Stimulated activated naive CD8-positive, alpha-beta T cell treated with anti-CD3 and anti-CD28 coated beads, Interleukin-15, Interleukin-2, amounts not matched to agents 100 U/mL and 50 U/mL, for 24 hours (primary cell): ENCODE measurements around the gene LTV1.
A peak's percentile ranks its signal among the peaks of the same experiment; 100 is the strongest.
"Not testable (repeated sequence)": the region's sequence is repeated elsewhere in the genome, so short reads cannot be mapped to it uniquely, and the experiment has no call there.

Experiments used
- ATAC-seq: fragments of 150-1000 bp; cut with Tn5 transposase; one replicate; pipeline ENCODE4 v1.10.0; 2021
- DNase-seq: peaks from one replicate; pipeline ENCODE4 v3.0.0; 2021

LTV1 gene

GRCh38 chr6:143842902-143843676 is at the start of gene LTV1:
Gene LTV1, plus strand, starts transcription at chr6:143843338. Its CDS starts 140 bp downstream, at chr6:143843478.
- peak; percentile 95 for DNase-seq
- peak; percentile 95 for ATAC-seq

- ATAC-seq, DNase-seq: not testable (repeated sequence)
Measured at GRCh38 chr6:143796551-143796950, 46.6 kb upstream of the LTV1 start.

DNA sequence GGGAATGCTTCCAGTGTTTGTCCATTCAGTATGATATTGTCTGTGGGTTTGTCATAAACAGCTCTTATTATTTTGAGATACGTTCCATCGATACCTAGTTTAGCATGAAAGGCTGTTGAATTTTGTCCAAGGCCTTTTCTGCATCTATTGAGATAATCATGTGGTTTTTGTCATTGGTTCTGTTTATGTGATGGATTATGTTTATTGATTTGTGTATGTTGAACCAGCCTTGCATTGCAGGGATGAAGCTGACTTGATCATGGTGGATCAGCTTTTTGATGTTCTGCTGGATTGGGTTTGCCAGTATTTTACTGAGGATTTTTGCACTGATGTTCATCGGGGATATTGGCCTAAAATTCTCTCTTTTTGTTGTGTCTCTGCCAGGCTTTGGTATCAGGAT is 44.7 kb upstream of the LTV1 start:
- not testable (repeated sequence) for DNase-seq, ATAC-seq

DNA sequence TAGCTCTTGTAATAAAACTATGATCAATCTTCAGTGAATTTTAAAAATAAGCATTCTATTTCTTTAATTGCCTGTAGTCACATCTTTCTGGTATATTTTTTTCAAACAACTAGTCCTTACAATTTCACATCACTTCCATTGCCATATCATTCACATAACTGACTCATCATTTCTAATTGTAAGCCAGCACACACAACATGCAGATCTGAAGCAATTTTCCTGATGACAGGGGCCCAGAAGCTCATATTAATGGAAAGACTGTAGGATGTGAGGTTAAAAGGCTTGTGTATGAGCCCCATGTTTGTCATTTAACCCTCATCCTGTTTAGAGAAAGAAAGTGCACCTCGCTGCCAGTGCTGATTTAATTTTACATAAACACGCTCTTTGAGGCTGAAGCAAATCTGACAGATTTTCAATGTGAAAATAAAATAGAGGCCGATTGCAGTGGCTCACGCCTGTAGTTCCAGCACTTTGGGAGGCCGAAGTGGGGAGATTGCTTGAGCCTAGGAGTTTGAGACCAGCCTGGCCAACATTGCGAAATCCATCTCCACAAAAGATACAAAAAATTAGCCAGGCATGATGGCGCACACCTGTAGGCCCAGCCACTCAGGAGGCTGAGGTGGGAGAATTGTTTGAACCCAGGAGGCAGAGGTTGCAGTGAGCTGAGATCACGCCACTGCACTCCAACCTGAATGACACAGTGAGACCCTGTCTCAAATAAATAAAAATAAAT is 40.1 kb upstream of the LTV1 start:
- ATAC-seq (no peak), DNase-seq (no peak)

DNA sequence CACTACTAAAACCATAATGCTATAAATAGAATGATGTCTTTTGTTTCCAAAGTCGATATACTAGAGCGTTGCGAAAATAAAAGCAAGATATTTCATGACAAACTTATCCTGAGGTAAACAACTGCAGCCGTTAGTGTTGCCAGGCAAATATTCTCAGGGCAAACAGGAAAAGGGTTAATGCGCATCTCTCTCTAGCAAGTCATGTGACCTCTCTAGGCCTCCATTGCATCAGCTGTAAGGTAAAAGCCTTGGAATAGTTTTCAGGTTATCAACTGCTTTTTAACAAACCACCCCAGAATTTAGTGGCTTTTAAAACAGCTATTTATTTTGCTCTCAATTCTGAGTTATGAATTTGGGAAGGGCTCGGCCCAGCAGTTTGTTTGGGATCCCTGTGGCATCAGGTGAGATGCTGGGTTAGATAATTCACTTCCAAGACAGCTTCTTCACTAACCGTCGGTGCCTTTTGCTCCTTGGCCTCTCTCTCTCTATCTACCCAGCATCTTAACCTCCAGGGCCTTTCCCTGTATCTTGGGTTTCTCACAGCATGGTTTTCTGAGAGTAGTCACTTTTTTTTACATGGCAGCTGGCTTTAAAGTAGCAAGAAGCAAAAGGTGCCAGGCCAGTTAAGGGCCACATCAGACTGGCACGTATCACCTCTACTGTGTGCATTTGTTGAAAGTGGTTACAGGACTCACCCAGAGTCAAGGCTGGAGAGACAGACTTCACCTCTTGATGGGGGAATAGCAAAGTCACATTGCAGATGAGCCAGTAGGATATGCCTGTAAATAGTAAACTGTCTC is 39.2 kb upstream of the LTV1 start:
- no peak for DNase-seq
- ATAC-seq, result no peak

DNA sequence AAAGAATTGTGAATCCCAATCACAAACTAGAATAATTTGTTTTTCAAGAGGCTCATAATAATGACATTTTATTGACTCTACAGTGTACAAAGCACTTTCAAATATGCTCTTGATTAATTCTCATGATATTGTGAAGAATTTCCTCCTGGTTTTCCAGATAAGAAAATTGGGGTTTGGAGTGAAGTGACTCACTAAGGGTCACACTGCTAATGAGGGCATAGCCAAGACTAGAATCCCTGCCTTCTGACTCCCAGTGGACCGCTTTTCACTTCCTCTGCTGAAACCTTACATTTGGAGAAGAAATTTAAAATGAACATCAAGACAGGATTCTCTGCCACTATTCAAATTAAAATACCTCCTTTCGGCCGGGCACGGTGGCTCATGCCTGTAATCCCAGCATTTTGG is 38.3 kb upstream of the LTV1 start:
- ATAC-seq (no peak), DNase-seq (no peak)

DNA sequence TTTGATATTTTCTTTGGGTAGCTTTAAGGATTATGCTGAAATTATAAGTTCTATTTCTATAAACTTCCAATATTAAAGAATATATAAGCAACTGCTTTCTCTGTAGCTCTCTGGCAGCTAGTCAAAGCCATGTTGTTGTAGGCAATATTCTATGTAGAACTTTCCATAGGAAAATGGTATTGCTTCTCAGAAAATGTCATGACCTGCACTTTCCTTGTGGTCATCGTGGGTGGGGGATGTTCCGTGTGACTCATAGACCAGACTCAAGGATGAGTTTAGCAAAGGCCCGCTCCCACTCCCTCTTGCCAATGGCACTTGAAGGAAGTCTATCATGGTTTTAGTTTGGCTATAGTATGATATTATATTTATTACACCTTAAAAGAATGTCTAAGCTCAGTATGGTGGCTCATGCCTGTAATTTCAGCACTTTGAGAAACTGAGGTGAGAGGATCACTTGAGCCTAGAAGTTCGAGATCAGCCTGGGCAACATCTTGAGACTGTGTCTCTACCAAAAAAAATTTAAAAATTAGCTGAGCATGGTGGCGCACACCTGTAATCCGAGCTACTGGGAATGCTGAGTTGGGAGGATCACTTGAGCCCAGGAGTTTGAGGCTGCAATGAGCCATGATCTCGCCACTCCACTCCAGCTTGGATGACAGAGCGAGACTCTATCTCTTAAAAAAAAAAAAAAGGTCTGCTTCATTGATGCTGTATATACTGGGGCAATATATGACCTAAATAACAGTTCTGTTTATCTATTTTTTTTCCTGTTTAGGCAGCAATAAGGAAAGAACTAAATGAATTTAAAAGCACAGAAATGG is 36.6 kb upstream of the LTV1 start:
- DNase-seq, result peak; percentile 89

GRCh38 chr6:143807103-143807772 is 35.9 kb upstream of the LTV1 start:
- DNase-seq, result no peak
- ATAC-seq, result no peak

More for the DNA sequence above, 36.6 kb upstream of the LTV1 start:
- ATAC-seq, result peak; percentile 78

GRCh38 chr6:143810745-143811144 is 32.4 kb upstream of the LTV1 start:
- DNase-seq (no peak), ATAC-seq (no peak)

DNA sequence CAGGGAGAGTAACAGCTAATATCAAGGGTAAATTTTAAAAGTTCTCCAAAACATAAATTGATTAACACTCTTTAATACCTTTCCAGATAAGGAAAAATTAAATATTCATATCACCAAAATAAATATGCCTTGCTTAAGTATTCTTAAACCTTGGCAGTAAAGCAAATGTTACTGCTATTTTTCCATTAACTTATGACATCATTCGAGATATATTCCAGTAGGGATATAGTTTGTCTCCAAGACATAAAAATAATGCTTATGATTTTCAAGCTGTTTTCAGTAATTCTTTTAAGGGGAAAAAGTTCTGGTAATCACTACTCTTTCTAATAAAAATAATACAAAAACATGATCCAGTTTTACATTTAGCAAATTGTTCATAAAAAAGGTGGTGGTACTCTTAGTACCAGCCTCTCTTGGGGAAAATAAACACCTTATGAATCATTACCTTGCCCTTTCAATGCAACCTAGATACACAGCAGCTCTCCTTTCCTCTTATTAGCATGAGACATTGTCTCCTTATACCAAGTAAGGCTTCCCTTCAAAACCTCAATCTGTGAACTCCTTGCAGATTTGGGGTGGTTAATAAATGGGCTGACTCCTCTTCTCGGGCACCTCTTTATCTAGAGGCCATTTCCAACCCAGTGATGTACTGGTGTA is 31.5 kb upstream of the LTV1 start:
- peak; percentile 94 for ATAC-seq

GRCh38 chr6:143817621-143818020 is 25.5 kb upstream of the LTV1 start:
- ATAC-seq, result no peak
- DNase-seq, result no peak

More for the DNA sequence above, 31.5 kb upstream of the LTV1 start:
- DNase-seq, result no peak

DNA sequence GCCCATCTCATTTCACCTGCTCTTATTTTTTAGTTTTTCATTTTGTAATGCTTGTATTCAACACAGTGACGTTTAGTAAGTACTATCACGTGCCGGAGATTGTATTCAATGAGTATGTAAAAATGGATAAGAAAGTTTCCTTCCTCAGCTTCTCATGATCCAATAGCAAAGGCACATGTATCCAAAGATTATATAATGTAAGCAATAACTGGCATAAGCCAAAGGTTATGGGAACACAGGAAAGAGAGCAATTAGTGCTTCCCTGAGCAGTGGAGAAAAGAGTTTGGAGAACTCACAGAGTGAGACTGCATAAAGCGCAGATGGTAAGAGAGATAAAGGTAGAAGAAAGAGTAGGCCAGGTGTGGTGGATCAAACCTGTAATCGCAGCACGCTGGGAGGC is 21.8 kb upstream of the LTV1 start:
- ATAC-seq (no peak), DNase-seq (no peak)

DNA sequence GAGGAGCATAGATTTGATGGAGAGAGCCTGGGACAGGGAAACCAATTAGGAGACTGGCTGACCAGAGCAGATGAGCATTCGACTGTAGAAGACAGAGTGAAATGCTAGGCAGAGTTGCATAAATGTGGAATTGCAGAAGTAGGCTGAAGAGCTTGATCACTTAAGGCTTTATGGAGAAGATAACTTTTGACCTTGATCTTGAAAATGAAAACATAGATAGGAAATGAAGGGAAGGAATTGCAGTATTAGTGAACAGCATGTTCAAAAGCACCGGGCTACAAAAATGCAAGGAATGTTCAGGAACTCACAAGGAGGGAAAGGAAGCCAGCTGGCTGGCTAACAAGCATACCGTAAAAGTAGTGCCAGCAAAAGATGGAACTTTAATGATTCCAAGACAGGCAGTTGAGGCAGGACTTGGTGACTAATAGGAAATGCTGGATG is 20.5 kb upstream of the LTV1 start:
- DNase-seq (no peak), ATAC-seq (no peak)

DNA sequence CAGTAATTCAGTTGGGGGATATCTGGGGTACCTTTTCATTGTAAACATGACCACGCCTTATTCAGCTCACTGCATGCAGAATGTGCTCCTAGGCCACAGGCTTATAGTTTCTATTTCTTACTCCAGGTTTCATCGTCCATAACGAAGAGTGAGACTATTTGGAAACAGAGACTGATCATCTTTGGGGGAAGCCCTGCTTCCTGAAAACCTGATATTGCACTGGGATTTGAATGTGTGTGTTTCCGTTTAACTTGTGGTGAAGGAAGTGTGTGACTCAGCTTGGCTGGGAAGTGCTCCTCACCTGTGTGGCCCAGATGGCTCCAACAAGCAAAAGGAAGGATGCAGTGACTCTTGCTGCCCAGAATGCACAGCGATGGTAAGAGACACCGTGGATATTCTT is 19.6 kb upstream of the LTV1 start:
- no peak for DNase-seq
- ATAC-seq, result no peak

DNA sequence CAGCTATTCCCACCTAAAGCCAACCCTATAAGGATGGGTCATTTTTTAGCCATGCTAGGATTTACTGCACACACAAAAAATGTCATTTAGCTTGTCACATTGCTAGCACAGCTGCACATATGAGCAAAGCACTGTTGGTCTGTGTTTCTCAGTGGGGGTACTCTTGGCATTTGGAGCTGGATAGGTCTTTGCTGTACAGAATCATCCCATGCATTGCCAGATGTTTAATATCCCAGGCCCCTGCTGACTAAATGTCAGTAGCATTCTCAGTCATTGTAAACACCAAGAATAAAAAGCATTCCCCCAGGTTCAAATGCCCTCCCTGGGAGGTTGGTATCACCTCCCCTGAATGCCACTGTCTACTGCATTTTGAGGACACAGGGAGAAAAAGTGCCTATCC is 14.6 kb upstream of the LTV1 start:
- DNase-seq, result no peak
- ATAC-seq, result no peak

DNA sequence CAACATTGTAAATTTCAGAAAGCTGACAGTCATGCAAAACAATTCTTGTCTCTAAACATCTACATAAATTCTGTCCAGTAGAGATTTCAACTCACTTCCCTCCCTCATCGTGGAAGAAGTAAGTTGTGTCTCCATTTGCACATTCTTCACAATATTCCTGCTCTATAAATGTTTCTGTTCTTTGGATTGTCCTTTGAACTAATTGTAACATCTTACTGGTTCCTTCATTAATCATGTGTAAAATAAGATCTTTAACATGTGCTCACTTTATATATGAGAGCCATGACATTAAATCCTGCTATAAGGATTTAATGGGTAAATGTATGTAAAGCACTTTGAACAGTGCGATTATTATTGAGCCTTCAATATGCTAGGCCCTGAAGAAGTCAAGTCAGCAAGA is 7.0 kb upstream of the LTV1 start:
- ATAC-seq, result no peak
- DNase-seq, result no peak

DNA sequence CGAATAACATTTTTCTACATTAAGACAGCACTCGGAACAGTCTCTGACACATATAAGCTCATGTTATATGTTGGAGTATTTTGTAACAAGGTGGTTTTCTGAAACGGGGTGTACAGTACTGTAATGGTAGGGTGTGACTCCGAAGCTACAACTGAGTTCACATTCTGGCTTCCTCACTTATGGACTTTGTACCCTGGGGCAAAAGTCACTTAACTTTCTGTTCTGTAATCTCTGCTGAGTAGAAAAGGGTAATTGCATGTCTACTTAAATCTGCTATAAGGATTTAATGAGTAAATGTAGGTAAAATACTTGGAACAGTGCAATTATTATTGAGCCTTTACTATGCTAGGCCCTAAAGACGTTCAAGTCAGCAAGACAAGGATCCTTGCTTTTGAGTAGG is 4.7 kb upstream of the LTV1 start:
- ATAC-seq, result no peak
- no peak for DNase-seq

- no peak for ATAC-seq
- no peak for DNase-seq
Measured at GRCh38 chr6:143839196-143839595, 3.9 kb upstream of the LTV1 start.

DNA sequence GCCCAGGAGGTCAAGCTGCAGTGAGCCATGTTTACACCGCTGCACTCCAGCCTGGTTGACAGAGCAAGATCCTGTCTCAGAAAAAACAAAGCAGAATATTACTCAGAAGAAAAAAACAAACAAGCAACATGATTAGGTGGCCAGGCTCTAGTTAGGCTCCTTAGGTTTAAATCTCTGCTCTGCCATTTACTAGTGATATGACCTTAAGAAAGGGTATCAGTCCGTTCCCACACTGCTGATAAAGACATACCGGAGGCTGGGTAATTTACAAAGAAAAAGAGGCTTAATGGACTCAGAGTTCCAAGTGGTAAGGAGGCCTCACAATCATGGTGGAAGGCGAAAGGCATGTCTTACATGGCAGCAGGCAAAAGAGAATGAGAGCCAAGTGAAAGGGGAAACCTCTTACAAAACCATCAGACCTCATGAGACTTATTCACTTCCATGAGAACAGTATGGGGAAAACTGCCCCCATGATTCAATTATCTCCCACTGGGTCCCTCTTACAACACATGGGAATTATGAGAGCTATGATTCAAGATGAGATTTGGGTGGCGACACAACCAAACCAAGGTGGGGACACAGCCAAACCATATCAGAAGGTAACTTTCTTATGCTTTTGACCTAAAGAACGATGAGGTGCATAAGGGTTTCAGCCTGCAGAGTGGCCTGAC is 2.4 kb upstream of the LTV1 start:
- no peak for ATAC-seq
- DNase-seq, result no peak

GRCh38 chr6:143842461-143842901 is 657 bp upstream of the LTV1 start:
- peak; percentile 81 for ATAC-seq

More at GRCh38 chr6:143842461-143842901, 657 bp upstream of the LTV1 start:
- DNase-seq, result no peak
